GM23248 (cell line): ENCODE measurements around the gene MIB1.

Experiments
- EZH2 ChIP-seq: fragments of 200-600 bp; sonication (generic); IDR thresholded peaks from 2 replicates; pipeline ENCODE4 v1.6.1; 2018; ENCODE audit warnings: antibody characterized with exemption, mild to moderate bottlenecking; ENCODE audit not compliant: insufficient read depth, poor library complexity, severe bottlenecking
- EZH2phosphoT487 ChIP-seq: fragments of 200-600 bp; sonication (generic); IDR thresholded peaks from 2 replicates; pipeline ENCODE4 v1.6.1; 2018; ENCODE audit warnings: antibody characterized with exemption, moderate library complexity, mild to moderate bottlenecking, low read depth; ENCODE audit not compliant: insufficient read depth

- TF ChIP-seq EZH2 (no peak), EZH2phosphoT487 (no peak)
Observed at GRCh38 chr18:21704603-21705364, 35.8 kb upstream of the MIB1 start, which contains the start of gene ABHD3.
